ENCODE results near the gene RETREG3.

GRCh38 chr17:42623271-42623670 is 14.1 kb upstream of the RETREG3 start:
- TF ChIP-seq POLR2A (IDR thresholded peaks at IDR 0.05; ENCODE audit: low read length) (no peak), GATA1 (IDR thresholded peaks at IDR 0.05; ENCODE audit: low read depth, low read length) (no peak)

All from erythroblast (primary cell).